GM19463 (cell line): ENCODE measurements around the gene DOCK10.

Experiments
- ATAC-seq: cut with Tn5 transposase; IDR thresholded peaks from one replicate; pipeline ENCODE4 v1.9.1; 2021; ENCODE audit warnings: mild to moderate bottlenecking, moderate library complexity; ENCODE audit not compliant: unreplicated experiment

Gene DOCK10

GRCh38 chr2:224846686-224847085 lies 195.6 kb downstream of the DOCK10 start:
- no peak for ATAC-seq

GRCh38 chr2:224846161-224846560 lies 196.1 kb downstream of the DOCK10 start:
- no peak for ATAC-seq

- no peak for ATAC-seq
Observed at GRCh38 chr2:224843141-224843540, 199.1 kb downstream of the DOCK10 start.

GRCh38 chr2:224841910-224842309 lies 200.4 kb downstream of the DOCK10 start:
- no peak for ATAC-seq

GRCh38 chr2:224838335-224838734 lies 203.9 kb downstream of the DOCK10 start:
- no peak for ATAC-seq

- ATAC-seq: no peak
Observed at GRCh38 chr2:224837558-224837957, 204.7 kb downstream of the DOCK10 start.

GRCh38 chr2:224837066-224837465 lies 205.2 kb downstream of the DOCK10 start:
- ATAC-seq: no peak

GRCh38 chr2:224836263-224836662 lies 206.0 kb downstream of the DOCK10 start:
- ATAC-seq: no peak

- ATAC-seq: no peak
Observed at GRCh38 chr2:224835405-224835804, 206.9 kb downstream of the DOCK10 start.

- ATAC-seq: no peak
Observed at GRCh38 chr2:224833986-224834385, 208.3 kb downstream of the DOCK10 start.

GRCh38 chr2:224832207-224832606 lies 210.1 kb downstream of the DOCK10 start:
- ATAC-seq: no peak

GRCh38 chr2:224831530-224831929 lies 210.7 kb downstream of the DOCK10 start:
- no peak for ATAC-seq

GRCh38 chr2:224820283-224820991 lies 221.8 kb downstream of the DOCK10 start:
- no peak for ATAC-seq

- ATAC-seq: no peak
Observed at GRCh38 chr2:224819075-224819474, 223.2 kb downstream of the DOCK10 start.

GRCh38 chr2:224817676-224818075 lies 224.6 kb downstream of the DOCK10 start:
- no peak for ATAC-seq

GRCh38 chr2:224816816-224817215 lies 225.5 kb downstream of the DOCK10 start:
- no peak for ATAC-seq

- no peak for ATAC-seq
Observed at GRCh38 chr2:224813578-224813977, 228.7 kb downstream of the DOCK10 start.

GRCh38 chr2:224807153-224807964 lies 234.9 kb downstream of the DOCK10 start:
- no peak for ATAC-seq

GRCh38 chr2:224803930-224804329 lies 238.3 kb downstream of the DOCK10 start:
- ATAC-seq: no peak

- ATAC-seq: no peak
Observed at GRCh38 chr2:224802407-224802806, 239.9 kb downstream of the DOCK10 start.

GRCh38 chr2:224801360-224801759 lies 240.9 kb downstream of the DOCK10 start:
- no peak for ATAC-seq

GRCh38 chr2:224799691-224800090 lies 242.6 kb downstream of the DOCK10 start:
- no peak for ATAC-seq
